ENCODE results near the gene PPP4R4. TPM values are rescaled to one million over a fixed set of nuclear protein-coding genes. Genes with fewer than 3 reads are reported as not detected.

PPP4R4 gene
- total RNA-seq, 1 experiment from 2014 or later: 0.91 TPM

DNA sequence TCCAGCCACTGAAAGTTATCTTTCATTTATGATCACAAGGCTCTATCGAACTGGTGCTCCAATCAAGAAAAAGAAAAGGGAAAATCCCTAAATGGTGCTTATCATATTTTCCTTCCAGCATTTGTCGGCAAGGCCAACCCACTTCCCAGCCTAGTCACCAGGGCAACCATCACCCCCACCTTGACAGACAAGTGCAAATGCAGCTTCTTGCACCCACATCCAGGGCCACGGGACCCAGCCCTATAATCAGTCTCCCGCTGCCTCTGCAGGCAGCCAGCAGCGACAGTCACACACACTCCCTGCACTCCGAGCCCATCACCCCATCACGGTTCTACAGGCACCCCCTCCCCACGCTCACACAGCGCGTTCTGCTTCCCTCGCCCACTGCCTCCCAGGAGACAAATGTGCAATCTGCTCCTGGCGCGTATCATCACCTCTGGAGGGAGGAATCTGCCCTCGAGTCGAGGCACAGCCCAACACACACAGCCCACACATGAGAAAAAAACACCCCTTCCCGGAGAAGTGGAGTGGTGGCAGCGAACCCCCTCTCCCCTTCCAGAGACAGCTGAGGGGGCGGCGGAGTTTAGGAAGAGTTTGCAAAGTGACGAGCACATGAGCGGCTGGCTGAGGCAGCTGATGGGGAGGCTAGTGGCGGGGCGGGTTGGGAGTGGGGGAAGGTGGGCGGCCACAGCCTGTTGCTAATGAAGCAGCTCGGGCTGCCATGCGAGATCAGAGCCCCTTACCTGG, 9.3 kb upstream of the PPP4R4 start:
- H3K4me3 Mint-ChIP-seq (ENCODE audit: unreplicated experiment): no peak overlapping the region
- DNase-seq (ENCODE audit: unreplicated experiment): no peak
- H3K36me3 Mint-ChIP-seq (ENCODE audit: insufficient read depth, unreplicated experiment): no peaks in the 10 kb centered on the region
- ChIA-PET POLR2A (no interaction called here), CTCF (interaction anchor here (0.6 to 1.0 kb wide), 4 partner anchors 28 to 477 kb away, joined by 3 to 4 read pairs (median 4); no protein-coding TSS in a partner anchor)
- BruUV-seq (replicated peaks): no TSS peak
- intact Hi-C loops (cut with micrococcal nuclease): no loop called here
- no peaks in the 10 kb centered on the region for H3K9me3 Mint-ChIP-seq (ENCODE audit: unreplicated experiment)
- H3K4me1 Mint-ChIP-seq (ENCODE audit: insufficient read depth, unreplicated experiment): no peaks in the 10 kb centered on the region
- peaks cover 3% of the 10 kb centered on the region for H3K27me3 Mint-ChIP-seq (ENCODE audit: insufficient read depth, unreplicated experiment)
- H3K27ac Mint-ChIP-seq (ENCODE audit: low read depth, unreplicated experiment): no peak overlapping the region
- TF ChIP-seq CTCF (IDR thresholded peaks at IDR 0.05; ENCODE audit: unreplicated experiment): no peak

- CTCF ChIA-PET: interaction anchor here (0.7 kb wide), 1 partner anchor 478 kb away, joined by 3 read pairs; no protein-coding TSS in a partner anchor
- DNase-seq (ENCODE audit: unreplicated experiment): no peak
- Mint-ChIP-seq H3K4me1 (ENCODE audit: insufficient read depth, unreplicated experiment) (no peaks in the 10 kb centered on the region), H3K9me3 (ENCODE audit: unreplicated experiment) (no peaks in the 10 kb centered on the region), H3K27me3 (ENCODE audit: insufficient read depth, unreplicated experiment) (no peaks in the 10 kb centered on the region), H3K36me3 (ENCODE audit: insufficient read depth, unreplicated experiment) (no peaks in the 10 kb centered on the region), H3K4me3 (ENCODE audit: unreplicated experiment) (no peak overlapping the region), H3K27ac (ENCODE audit: low read depth, unreplicated experiment) (no peak overlapping the region)
- TF ChIP-seq CTCF (IDR thresholded peaks at IDR 0.05; ENCODE audit: unreplicated experiment): no peak
- intact Hi-C loops (cut with micrococcal nuclease): no loop called here
- POLR2A ChIA-PET: no interaction called here
- BruUV-seq (replicated peaks): no TSS peak
Observed at GRCh38 chr14:94165744-94166143, 8.4 kb upstream of the PPP4R4 start.

DNA sequence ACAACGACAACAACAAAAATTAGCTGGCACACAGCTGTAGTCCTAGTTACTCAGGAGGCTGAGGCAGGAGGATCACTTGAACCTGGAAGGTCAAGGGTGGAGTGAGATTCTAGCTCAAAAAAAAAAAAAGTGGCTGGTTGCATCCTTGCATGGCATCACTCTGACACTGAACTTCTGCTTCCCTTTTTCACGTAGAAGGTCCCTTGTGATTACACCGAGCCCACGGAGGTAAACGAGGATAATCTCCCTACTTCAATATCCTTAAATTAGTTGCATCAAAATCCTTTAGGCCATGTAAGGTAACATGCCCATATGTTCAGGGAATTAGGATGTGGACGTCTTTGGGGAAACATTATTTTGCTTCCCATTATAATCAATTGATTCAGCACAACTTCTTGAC, 4.0 kb upstream of the PPP4R4 start:
- H3K4me3 Mint-ChIP-seq (ENCODE audit: unreplicated experiment): no peak overlapping the region
- H3K9me3 Mint-ChIP-seq (ENCODE audit: unreplicated experiment): no peaks in the 10 kb centered on the region
- intact Hi-C loops (cut with micrococcal nuclease): no loop called here
- no TSS peak for BruUV-seq (replicated peaks)
- ChIA-PET POLR2A (interaction anchor here (1.3 kb wide), 1 partner anchor 12 kb away, joined by 3 read pairs; no protein-coding TSS in a partner anchor), CTCF (interaction anchor here (0.6 to 1.3 kb wide), 6 partner anchors 10 to 1262 kb away, joined by 3 to 9 read pairs (median 3); no protein-coding TSS in a partner anchor)
- no peak for DNase-seq (ENCODE audit: unreplicated experiment)
- H3K27ac Mint-ChIP-seq (ENCODE audit: low read depth, unreplicated experiment): no peak overlapping the region
- H3K36me3 Mint-ChIP-seq (ENCODE audit: insufficient read depth, unreplicated experiment): no peaks in the 10 kb centered on the region
- TF ChIP-seq CTCF (IDR thresholded peaks at IDR 0.05; ENCODE audit: unreplicated experiment): no peak
- peaks cover 7% of the 10 kb centered on the region for H3K4me1 Mint-ChIP-seq (ENCODE audit: insufficient read depth, unreplicated experiment)
- H3K27me3 Mint-ChIP-seq (ENCODE audit: insufficient read depth, unreplicated experiment): no peaks in the 10 kb centered on the region

DNA sequence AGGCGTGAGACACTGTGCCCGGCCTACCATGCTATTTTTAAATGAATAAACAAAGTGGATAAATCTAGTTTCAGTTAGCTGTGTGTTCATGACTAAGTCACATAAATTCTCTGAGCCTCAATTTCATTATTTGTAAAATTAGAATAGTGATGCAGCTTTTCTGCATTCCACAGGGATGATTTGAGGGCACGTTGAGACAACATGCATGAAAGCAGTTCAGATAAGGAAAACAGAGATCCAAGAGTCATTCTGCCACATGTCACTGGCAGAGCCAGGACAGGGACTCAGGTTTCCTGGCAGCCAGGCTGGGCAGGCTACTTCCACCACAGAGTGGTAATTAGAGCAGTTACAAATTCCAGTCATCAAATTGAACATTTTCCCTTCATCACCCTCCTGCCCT, 2.9 kb upstream of the PPP4R4 start:
- intact Hi-C loops (cut with micrococcal nuclease): no loop called here
- no TSS peak for BruUV-seq (replicated peaks)

More for the DNA sequence above, 2.9 kb upstream of the PPP4R4 start:
- Mint-ChIP-seq H3K9me3 (ENCODE audit: unreplicated experiment) (no peaks in the 10 kb centered on the region), H3K36me3 (ENCODE audit: insufficient read depth, unreplicated experiment) (no peaks in the 10 kb centered on the region), H3K27me3 (ENCODE audit: insufficient read depth, unreplicated experiment) (no peaks in the 10 kb centered on the region), H3K4me1 (ENCODE audit: insufficient read depth, unreplicated experiment) (peaks cover 18% of the 10 kb centered on the region), H3K4me3 (ENCODE audit: unreplicated experiment) (no peak overlapping the region), H3K27ac (ENCODE audit: low read depth, unreplicated experiment) (no peak overlapping the region)
- no peak for DNase-seq (ENCODE audit: unreplicated experiment)
- ChIA-PET POLR2A (interaction anchor here (1.3 kb wide), 1 partner anchor 13 kb away, joined by 3 read pairs; no protein-coding TSS in a partner anchor), CTCF (interaction anchor here (0.9 to 1.4 kb wide), 4 partner anchors 9 to 39 kb away, joined by 3 to 6 read pairs (median 4); no protein-coding TSS in a partner anchor)
- no peak for TF ChIP-seq CTCF (IDR thresholded peaks at IDR 0.05; ENCODE audit: unreplicated experiment)

All from MCF 10A (cell line).